Smooth muscle cell (in vitro differentiated cells): ENCODE data around the gene CSTF1. TPM values are rescaled to one million over a fixed set of nuclear protein-coding genes. Genes with fewer than 3 reads are reported as not detected.
A peak's percentile ranks its signal among the peaks of the same experiment; 100 is the strongest.

Source experiments
- DNase-seq: peaks from one replicate; lab custom pipeline; 2025; ENCODE audit not compliant: unreplicated experiment; lab: John Stamatoyannopoulos, UW
- H2AFZ ChIP-seq: fragments of 200-600 bp; sonication (generic); 2 replicates; pipeline ENCODE4 v1.6.0; 2016; ENCODE audit warnings: antibody characterized with exemption, low read depth, mild to moderate bottlenecking
- H3F3A ChIP-seq: fragments of 200-600 bp; sonication (generic); 2 replicates; pipeline ENCODE4 v1.6.0; 2017; ENCODE audit warnings: antibody characterized with exemption, low read depth
- H3K27ac ChIP-seq: fragments of 200-600 bp; sonication (generic); 2 replicates; pipeline ENCODE4 v1.5.1; 2016; ENCODE audit warnings: low read depth, mild to moderate bottlenecking
- H3K27me3 ChIP-seq: fragments of 200-600 bp; sonication (generic); 2 replicates; pipeline ENCODE4 v1.6.1; 2016; ENCODE audit warnings: low read depth, mild to moderate bottlenecking
- H3K36me3 ChIP-seq: fragments of 200-600 bp; sonication (generic); 2 replicates; pipeline ENCODE4 v1.5.1; 2016; ENCODE audit warnings: low read depth
- H3K4me1 ChIP-seq: fragments of 200-600 bp; sonication (generic); 2 replicates; pipeline ENCODE4 v1.5.1; 2016; ENCODE audit warnings: low read depth
- H3K4me2 ChIP-seq: fragments of 200-600 bp; sonication (generic); 2 replicates; pipeline ENCODE4 v1.6.0; 2016; ENCODE audit warnings: mild to moderate bottlenecking
- H3K4me3 ChIP-seq: fragments of 200-600 bp; sonication (generic); 2 replicates; pipeline ENCODE4 v1.5.1; 2016; ENCODE audit warnings: mild to moderate bottlenecking
- H3K79me2 ChIP-seq: fragments of 200-600 bp; sonication (generic); 2 replicates; pipeline ENCODE4 v1.6.0; 2016; ENCODE audit warnings: low read depth, mild to moderate bottlenecking
- H3K9ac ChIP-seq: fragments of 200-600 bp; sonication (generic); 2 replicates; pipeline ENCODE4 v1.6.0; 2016; ENCODE audit warnings: low read depth
- H3K9me3 ChIP-seq: fragments of 200-600 bp; sonication (generic); replicated peaks from 2 replicates; pipeline ENCODE4 v1.5.1; 2016; ENCODE audit warnings: low read depth
- H4K20me1 ChIP-seq: fragments of 200-600 bp; sonication (generic); 2 replicates; pipeline ENCODE4 v1.6.0; 2016; ENCODE audit warnings: low read depth
- WGBS: methylation state at CpG from one replicate; pipeline ENCODE4 v1.1.7; 2016; ENCODE audit warnings: low lambda C conversion rate; 5-methylcytosine and 5-hydroxymethylcytosine counted together
- polyA plus RNA-seq: library from polyadenylated mRNA; unstranded; fragments of >200 nt; fragmentation: Nextera tagmentation; extraction: Ambion mirVana; gene quantifications from 2 replicates; pipeline ENCODE4 v1.2.1, GENCODE V29; 2016
- total RNA-seq: library from RNA; depleted of rRNA; stranded (reverse); fragments of >200 nt; gene quantifications from 2 replicates; pipeline ENCODE4 v1.2.3, GENCODE V29; 2014
- TF ChIP-seq, protein P1 (sequence below): fragments of 200-600 bp; sonication (generic); IDR thresholded peaks from 2 replicates; pipeline ENCODE4 v1.5.1; 2017; ENCODE audit warnings: borderline replicate concordance, mild to moderate bottlenecking, antibody characterized with exemption; ENCODE audit not compliant: insufficient read depth, poor library complexity, severe bottlenecking

Gene CSTF1
- total RNA-seq, result 38.5 and 52.4 TPM in 2 replicates
- 21.6 and 27.8 TPM in 2 replicates for polyA plus RNA-seq

DNA sequence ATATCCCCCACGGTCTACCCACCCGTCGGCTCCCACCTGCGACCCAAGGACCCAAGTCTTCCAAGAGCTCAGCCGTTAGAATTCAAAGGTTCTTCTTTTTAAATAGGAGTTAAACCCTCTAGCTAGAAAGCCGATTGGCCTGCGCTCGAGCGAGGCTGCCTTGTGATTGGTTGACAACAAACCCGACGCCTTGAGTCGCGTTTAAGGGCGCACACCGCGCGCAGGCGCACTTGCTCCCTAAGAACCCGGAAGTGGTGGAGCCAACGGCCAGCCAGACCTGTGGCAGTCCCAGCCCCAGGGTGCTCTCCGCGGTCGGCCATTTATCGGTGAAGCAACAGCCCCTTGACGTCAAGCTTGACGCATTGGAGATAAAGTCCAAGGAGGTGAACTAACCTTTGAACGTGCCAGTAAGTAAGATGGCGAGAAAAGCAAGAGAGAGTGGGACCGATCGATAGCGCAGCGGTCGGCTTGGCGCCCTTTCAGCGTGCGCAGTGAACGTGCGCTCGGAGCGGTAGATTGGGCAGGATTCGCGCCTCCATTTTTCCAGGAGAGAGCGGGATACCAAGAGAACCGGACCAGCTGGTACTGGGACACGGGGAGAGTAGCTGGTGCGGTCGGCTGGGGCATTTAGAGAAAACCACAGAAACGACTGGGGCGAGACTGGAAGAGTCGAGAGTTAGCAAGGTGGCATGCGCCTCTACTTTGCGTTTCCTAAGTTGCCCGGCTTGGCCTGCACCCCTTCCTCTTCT, at the start of gene CSTF1, which contains the start of gene AURKA:
CSTF1 (plus strand) TSS at position 514 of the 749 bp plus-strand sequence. CDS start 2,908 bp downstream, outside the sequence.
AURKA (minus strand) TSS at position 84 of the 749 bp plus-strand sequence. CDS start 4,018 bp downstream, outside the sequence.
- peak within 1 kb of the TSS; percentile 80 for H3K9ac ChIP-seq
- peak; percentile 93 for DNase-seq

DNA sequence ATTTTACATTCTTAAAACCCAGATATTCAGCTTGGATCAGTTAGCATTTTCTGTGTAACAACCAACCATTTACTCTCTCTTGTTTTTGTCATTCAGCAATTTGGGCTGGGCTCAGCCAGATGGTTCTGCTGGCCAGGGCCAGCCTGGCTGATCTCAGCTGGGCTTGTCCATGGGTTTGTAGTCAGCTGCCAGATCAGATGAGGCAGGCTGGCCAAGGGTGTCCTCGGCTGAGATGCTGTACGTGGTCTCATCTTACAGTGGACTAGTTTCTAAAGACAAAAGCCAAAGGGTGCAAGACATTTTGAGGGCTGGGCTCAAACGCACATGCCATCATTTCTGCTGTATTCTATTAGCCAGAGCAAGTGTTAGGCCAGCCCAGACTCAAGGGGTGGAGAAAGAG, 49.7 kb upstream of the CSTF1 start:
- H3K27me3 ChIP-seq, result peaks cover 28% of the 10 kb centered on the region
- no peaks in the 10 kb centered on the region for H4K20me1 ChIP-seq
- TF ChIP-seq, protein P1, sequence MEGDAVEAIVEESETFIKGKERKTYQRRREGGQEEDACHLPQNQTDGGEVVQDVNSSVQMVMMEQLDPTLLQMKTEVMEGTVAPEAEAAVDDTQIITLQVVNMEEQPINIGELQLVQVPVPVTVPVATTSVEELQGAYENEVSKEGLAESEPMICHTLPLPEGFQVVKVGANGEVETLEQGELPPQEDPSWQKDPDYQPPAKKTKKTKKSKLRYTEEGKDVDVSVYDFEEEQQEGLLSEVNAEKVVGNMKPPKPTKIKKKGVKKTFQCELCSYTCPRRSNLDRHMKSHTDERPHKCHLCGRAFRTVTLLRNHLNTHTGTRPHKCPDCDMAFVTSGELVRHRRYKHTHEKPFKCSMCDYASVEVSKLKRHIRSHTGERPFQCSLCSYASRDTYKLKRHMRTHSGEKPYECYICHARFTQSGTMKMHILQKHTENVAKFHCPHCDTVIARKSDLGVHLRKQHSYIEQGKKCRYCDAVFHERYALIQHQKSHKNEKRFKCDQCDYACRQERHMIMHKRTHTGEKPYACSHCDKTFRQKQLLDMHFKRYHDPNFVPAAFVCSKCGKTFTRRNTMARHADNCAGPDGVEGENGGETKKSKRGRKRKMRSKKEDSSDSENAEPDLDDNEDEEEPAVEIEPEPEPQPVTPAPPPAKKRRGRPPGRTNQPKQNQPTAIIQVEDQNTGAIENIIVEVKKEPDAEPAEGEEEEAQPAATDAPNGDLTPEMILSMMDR, result no peak
- 96% methylated on average over 3 of the region's 3 CpGs for WGBS
- no peak overlapping the region for H3K4me3 ChIP-seq
- no peak overlapping the region for H3K27ac ChIP-seq
- no peak overlapping the region for H3K4me2 ChIP-seq
- no peak for DNase-seq
- H3K9me3 ChIP-seq, result no peaks in the 10 kb centered on the region
- H3K36me3 ChIP-seq, result no peaks in the 10 kb centered on the region
- no peak overlapping the region for H3K9ac ChIP-seq
- no peak overlapping the region for H2AFZ ChIP-seq
- no peaks in the 10 kb centered on the region for H3K79me2 ChIP-seq
- no peaks in the 10 kb centered on the region for H3F3A ChIP-seq
- H3K4me1 ChIP-seq, result peaks cover 8% of the 10 kb centered on the region

More for the DNA sequence above, at the start of gene CSTF1, which contains the start of gene AURKA:
- Histone ChIP-seq H2AFZ (peak within 1 kb of the TSS; percentile 96), H3K27ac (peak within 1 kb of the TSS; percentile 86), H3K4me2 (peak within 1 kb of the TSS; percentile 97), H3F3A (peaks cover 4% of the 10 kb centered on the region), H3K4me3 (peak within 1 kb of the TSS; percentile 80), H3K9me3 (no peaks in the 10 kb centered on the region), H3K36me3 (peaks cover 16% of the 10 kb centered on the region), H4K20me1 (peaks cover 7% of the 10 kb centered on the region), H3K4me1 (peaks cover 23% of the 10 kb centered on the region), H3K79me2 (peaks cover 55% of the 10 kb centered on the region), H3K27me3 (no peaks in the 10 kb centered on the region)
- TF ChIP-seq, protein P1, result no peak
- 1% methylated on average over 53 of the region's 53 CpGs for WGBS

DNA sequence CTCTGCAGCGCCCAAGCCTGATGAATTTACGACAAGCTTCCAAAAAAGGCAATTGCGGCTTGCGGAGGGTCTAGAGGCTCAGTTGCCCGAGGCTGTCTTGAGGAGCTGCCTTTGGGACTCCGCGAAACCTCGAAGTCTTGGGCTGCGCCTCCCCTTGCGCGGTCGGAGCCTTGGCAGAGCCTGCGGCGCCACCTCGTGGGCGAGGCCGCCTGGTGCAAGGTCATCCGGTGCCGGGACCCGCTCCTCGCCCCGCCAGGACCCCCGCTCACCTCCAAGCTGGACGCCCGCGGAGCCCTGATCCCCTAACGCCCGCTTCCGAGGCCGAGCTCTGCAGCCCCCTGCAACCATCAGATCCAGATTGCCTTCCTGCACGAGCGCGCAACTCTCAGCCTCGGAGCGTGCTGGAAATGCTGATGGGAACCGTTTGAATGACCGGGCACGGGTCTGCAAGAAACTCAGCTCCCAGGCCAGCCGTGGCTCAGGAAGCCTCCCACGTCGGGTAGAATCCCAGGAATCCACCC, 48.5 kb upstream of the CSTF1 start:
- Histone ChIP-seq H3F3A (no peaks in the 10 kb centered on the region), H3K4me2 (peak overlapping the region; percentile 90), H3K27ac (no peak overlapping the region), H2AFZ (peak overlapping the region; percentile 85), H3K9ac (no peak overlapping the region), H3K79me2 (no peaks in the 10 kb centered on the region), H3K36me3 (no peaks in the 10 kb centered on the region), H3K4me1 (peaks cover 19% of the 10 kb centered on the region), H3K27me3 (peaks cover 28% of the 10 kb centered on the region), H3K9me3 (no peaks in the 10 kb centered on the region), H3K4me3 (peak overlapping the region; percentile 44), H4K20me1 (no peaks in the 10 kb centered on the region)
- DNase-seq, result peak; percentile 6
- TF ChIP-seq, protein P1, result peak; percentile 80
- 3% methylated on average over 41 of the region's 41 CpGs for WGBS
